Hepatocyte (in vitro differentiated cells): ENCODE data around the gene FRMPD4. TPM values are rescaled to one million over a fixed set of nuclear protein-coding genes. Genes with fewer than 3 reads are reported as not detected.
A peak's percentile ranks its signal among the peaks of the same experiment; 100 is the strongest.

Experiments used
- DNase-seq: peaks from one replicate; pipeline ENCODE4 v3.0.0-alpha.2; 2016; ENCODE audit warnings: low spot score
- H2AFZ ChIP-seq: fragments of 200-600 bp; sonication (generic); 2 replicates; pipeline ENCODE4 v1.6.0; 2016; ENCODE audit warnings: antibody characterized with exemption, mild to moderate bottlenecking
- H3K27ac ChIP-seq: fragments of 200-600 bp; sonication (generic); 2 replicates; pipeline ENCODE4 v1.5.1; 2016; ENCODE audit warnings: mild to moderate bottlenecking
- H3K27me3 ChIP-seq: fragments of 200-600 bp; sonication (generic); 2 replicates; pipeline ENCODE4 v1.6.1; 2016
- H3K36me3 ChIP-seq: fragments of 200-600 bp; sonication (generic); replicated peaks from 2 replicates; pipeline ENCODE4 v1.5.1; 2016; ENCODE audit warnings: low read depth; ENCODE audit not compliant: insufficient read depth
- H3K4me1 ChIP-seq: fragments of 200-600 bp; sonication (generic); 2 replicates; pipeline ENCODE4 v1.5.1; 2016; ENCODE audit warnings: mild to moderate bottlenecking, moderate library complexity; ENCODE audit not compliant: insufficient read depth
- H3K4me2 ChIP-seq: fragments of 200-600 bp; sonication (generic); 2 replicates; pipeline ENCODE4 v1.6.0; 2016
- H3K4me3 ChIP-seq: fragments of 200-600 bp; sonication (generic); 2 replicates; pipeline ENCODE4 v1.5.1; 2016; ENCODE audit warnings: mild to moderate bottlenecking
- H3K79me2 ChIP-seq: fragments of 200-600 bp; sonication (generic); 2 replicates; pipeline ENCODE4 v1.6.0; 2017; ENCODE audit warnings: mild to moderate bottlenecking
- H3K9me2 ChIP-seq: fragments of 200-600 bp; sonication (generic); replicated peaks from 2 replicates; pipeline ENCODE4 v1.6.0; 2017; ENCODE audit warnings: mild to moderate bottlenecking; ENCODE audit not compliant: insufficient read depth
- H3K9me3 ChIP-seq: fragments of 200-600 bp; sonication (generic); 2 replicates; pipeline ENCODE4 v1.5.1; 2016; ENCODE audit warnings: low read depth, mild to moderate bottlenecking
- H4K20me1 ChIP-seq: fragments of 200-600 bp; sonication (generic); 2 replicates; pipeline ENCODE4 v1.6.0; 2016; ENCODE audit warnings: mild to moderate bottlenecking; ENCODE audit not compliant: insufficient read depth, poor library complexity, severe bottlenecking
- CTCF ChIP-seq: fragments of 200-600 bp; sonication (generic); IDR thresholded peaks from 2 replicates; pipeline ENCODE4 v1.5.1; 2016; ENCODE audit warnings: antibody characterized with exemption, mild to moderate bottlenecking; ENCODE audit not compliant: poor library complexity
- EZH2 ChIP-seq: fragments of 200-600 bp; sonication (generic); IDR thresholded peaks from 2 replicates; pipeline ENCODE4 v1.6.1; 2016; ENCODE audit warnings: antibody characterized with exemption, mild to moderate bottlenecking, borderline replicate concordance
- EZH2phosphoT487 ChIP-seq: fragments of 200-600 bp; sonication (generic); IDR thresholded peaks from one replicate; pipeline ENCODE4 v1.6.1; 2018; ENCODE audit warnings: antibody characterized with exemption, mild to moderate bottlenecking, low read depth, moderate library complexity; ENCODE audit not compliant: unreplicated experiment, severe bottlenecking
- WGBS: methylation state at CpG from one replicate; pipeline ENCODE4 v1.1.6; 2016; ENCODE audit warnings: low lambda C conversion rate; ENCODE audit errors: missing lambda C conversion rate; 5-methylcytosine and 5-hydroxymethylcytosine counted together
- polyA plus RNA-seq: library from polyadenylated mRNA; unstranded; fragments of >200 nt; fragmentation: Nextera tagmentation; extraction: Ambion mirVana; gene quantifications from 2 replicates; pipeline ENCODE4 v1.2.1, GENCODE V29; 2016
- total RNA-seq: library from RNA; depleted of rRNA; stranded (reverse); fragments of >200 nt; gene quantifications from 2 replicates; pipeline ENCODE4 v1.2.3, GENCODE V29; 2014

FRMPD4 gene
- total and polyA plus RNA-seq, 2 experiments from 2014 or later: 0.23 TPM; not detected in 1

GRCh38 chrX:12564221-12564620 is 425.9 kb downstream of the FRMPD4 start:
- no peaks in the 10 kb centered on the region for H3K27me3 ChIP-seq
- WGBS: 86% methylated on average over 2 of the region's 2 CpGs
- no peak overlapping the region for H2AFZ ChIP-seq
- H3K9me3 ChIP-seq: no peaks in the 10 kb centered on the region
- H3K4me2 ChIP-seq: no peak overlapping the region
- TF ChIP-seq EZH2: no peak
- TF ChIP-seq EZH2phosphoT487: no peak
- no peak for TF ChIP-seq CTCF
- no peaks in the 10 kb centered on the region for H3K36me3 ChIP-seq
- no peak for DNase-seq
- H3K27ac ChIP-seq: no peak overlapping the region
- no peaks in the 10 kb centered on the region for H3K4me1 ChIP-seq
- H3K4me3 ChIP-seq: no peak overlapping the region
- no peaks in the 10 kb centered on the region for H4K20me1 ChIP-seq
- H3K79me2 ChIP-seq: no peaks in the 10 kb centered on the region
- no peaks in the 10 kb centered on the region for H3K9me2 ChIP-seq

- no peaks in the 10 kb centered on the region for H3K4me1 ChIP-seq
- H3K27ac ChIP-seq: no peak overlapping the region
- no peaks in the 10 kb centered on the region for H4K20me1 ChIP-seq
- H3K36me3 ChIP-seq: no peaks in the 10 kb centered on the region
- no peaks in the 10 kb centered on the region for H3K9me3 ChIP-seq
- H3K4me2 ChIP-seq: no peak overlapping the region
- H3K79me2 ChIP-seq: no peaks in the 10 kb centered on the region
- H3K27me3 ChIP-seq: no peaks in the 10 kb centered on the region
- no peaks in the 10 kb centered on the region for H3K9me2 ChIP-seq
- no peak overlapping the region for H3K4me3 ChIP-seq
- DNase-seq: no peak
- no peak overlapping the region for H2AFZ ChIP-seq
- 59% methylated on average over 2 of the region's 2 CpGs for WGBS
- TF ChIP-seq CTCF (peak; percentile 58), EZH2phosphoT487 (no peak), EZH2 (no peak)
Measured at GRCh38 chrX:12567857-12568256, 429.6 kb downstream of the FRMPD4 start.

- Histone ChIP-seq H3K27ac (no peak overlapping the region), H3K27me3 (no peaks in the 10 kb centered on the region), H3K79me2 (no peaks in the 10 kb centered on the region), H3K36me3 (no peaks in the 10 kb centered on the region), H3K4me3 (no peak overlapping the region), H3K9me2 (no peaks in the 10 kb centered on the region), H4K20me1 (no peaks in the 10 kb centered on the region), H3K4me2 (no peak overlapping the region), H3K9me3 (no peaks in the 10 kb centered on the region), H2AFZ (no peak overlapping the region), H3K4me1 (no peaks in the 10 kb centered on the region)
- TF ChIP-seq CTCF: no peak
- TF ChIP-seq EZH2: no peak
- no peak for TF ChIP-seq EZH2phosphoT487
- WGBS: 52% methylated on average over 4 of the region's 4 CpGs
- DNase-seq: no peak
Measured at GRCh38 chrX:12570859-12571501, 432.7 kb downstream of the FRMPD4 start.
